HCT116 (cell line): ENCODE measurements around the gene ABL2.

Experiments
- CTCF ChIP-seq, 3 experiments: fragments of 200-600 bp in 1 of 3; sonication (generic) in 1 of 3; IDR thresholded peaks in 2 of 3; conservative IDR thresholded peaks in 1 of 3; 2 replicates each; pipeline ENCODE4 v1.5.1; 2012 to 2017; ENCODE audit warnings: low read depth in 2 of 3, low read length in 2 of 3, antibody characterized with exemption in 1 of 3, borderline replicate concordance in 1 of 3, control low read depth in 1 of 3, mild to moderate bottlenecking in 1 of 3, mixed read lengths in 1 of 3, mixed run types in 1 of 3, moderate library complexity in 1 of 3; ENCODE audit not compliant: insufficient read depth in 1 of 3
- EZH2phosphoT487 ChIP-seq: fragments of 200-600 bp; IDR thresholded peaks from 2 replicates; pipeline ENCODE4 v1.6.1; 2018; ENCODE audit warnings: antibody characterized with exemption, borderline replicate concordance
- POLR2AphosphoS5 ChIP-seq: IDR thresholded peaks from 2 replicates; pipeline ENCODE4 v1.6.1; 2011; ENCODE audit warnings: mild to moderate bottlenecking, low read depth, low read length, moderate library complexity
- RAD21 ChIP-seq: IDR thresholded peaks from 2 replicates; pipeline ENCODE4 v1.6.1; 2012; ENCODE audit warnings: low read depth, mild to moderate bottlenecking
- YY1 ChIP-seq: IDR thresholded peaks from 2 replicates; pipeline ENCODE4 v1.6.1; 2011; ENCODE audit warnings: low read length, low read depth, moderate library complexity, mild to moderate bottlenecking; ENCODE audit not compliant: insufficient replicate concordance; ENCODE audit errors: extremely low read depth
- ZNF274 ChIP-seq: fragments of 200-500 bp; sonication (Bioruptor generic); IDR thresholded peaks from 2 replicates; pipeline ENCODE4 v1.6.1; 2014; ENCODE audit warnings: mild to moderate bottlenecking, low read depth, low read length, inconsistent platforms

- TF ChIP-seq ZNF274 (no peak), CTCF (IDR thresholded peaks at IDR 0.05 in 2 of 3, conservative IDR thresholded peaks at IDR 0.05 in 1 of 3; ENCODE audit: borderline replicate concordance in 1 of 3, insufficient read depth in 1 of 3, low read depth in 2 of 3, low read length in 2 of 3) (no peak), RAD21 (no peak), YY1 (no peak), EZH2phosphoT487 (no peak), POLR2AphosphoS5 (no peak)
Measured at GRCh38 chr1:179168536-179168935, 60.9 kb downstream of the ABL2 start.
